ENCODE results near the gene SLC1A7. TPM values are rescaled to one million over a fixed set of nuclear protein-coding genes. Genes with fewer than 3 reads are reported as not detected.

SLC1A7 gene
- total RNA-seq, 1 experiment from 2014 or later, result not detected

GRCh38 chr1:53092659-53093450, 49.6 kb downstream of the SLC1A7 start:
- POLR2A ChIA-PET, result no interaction called here
- Histone ChIP-seq H3K9ac (ENCODE audit: low read length) (no peak overlapping the region), H3K4me2 (ENCODE audit: low read length) (no peak overlapping the region), H4K20me1 (ENCODE audit: insufficient read depth) (no peaks in the 10 kb centered on the region), H3K27me3 (ENCODE audit: insufficient read depth, low read length) (no peaks in the 10 kb centered on the region), H3K79me2 (ENCODE audit: insufficient read depth, low read length) (no peaks in the 10 kb centered on the region), H3K9me2 (ENCODE audit: insufficient read depth) (no peaks in the 10 kb centered on the region), H3K4me1 (ENCODE audit: control insufficient read depth in 1 of 2, insufficient read depth in 2 of 2, low read length in 2 of 2) (peaks cover 0 to 14% of the 10 kb centered on the region in 2 experiments; a peak in 2 of 4 replicates), H2AFZ (ENCODE audit: low read depth, low read length, poor library complexity, severe bottlenecking) (no peak overlapping the region), H3K27ac (ENCODE audit: low read depth, low read length) (no peak overlapping the region), H3K4me3 (replicated peaks in 1 of 2; ENCODE audit: low read depth in 1 of 2, low read length in 2 of 2) (no peak overlapping the region), H3K9me3 (ENCODE audit: control insufficient read depth in 1 of 2, insufficient read depth in 1 of 2, low read depth in 1 of 2, low read length in 2 of 2) (peaks cover 11 to 23% of the 10 kb centered on the region in 2 experiments; a peak in 2 of 4 replicates), H3K36me3 (ENCODE audit: control insufficient read depth in 1 of 2, insufficient read depth in 2 of 2, low read length in 2 of 2) (no peaks in the 10 kb centered on the region)
- CTCF ChIA-PET, result no interaction called here
- DNase-seq (ENCODE audit: low read depth, low spot score), result no peak
- no TSS peak for BruUV-seq (replicated peaks)
- ATAC-seq, result no peak
- intact Hi-C loops (cut with micrococcal nuclease), result no loop called here
- TF ChIP-seq SRF (IDR thresholded peaks at IDR 0.05; ENCODE audit: low read depth) (no peak), SP1 (IDR thresholded peaks at IDR 0.05; ENCODE audit: low read depth) (no peak), EZH2 (IDR thresholded peaks at IDR 0.05) (no peak), FOSL1 (IDR thresholded peaks at IDR 0.05; ENCODE audit: low read depth) (no peak), ZBTB33 (IDR thresholded peaks at IDR 0.05; ENCODE audit: extremely low read depth, insufficient replicate concordance, low read length) (no peak), ELF1 (IDR thresholded peaks at IDR 0.05; ENCODE audit: borderline replicate concordance, low read depth) (no peak), CBX3 (IDR thresholded peaks at IDR 0.05; ENCODE audit: low read depth) (no peak), TCF7L2 (IDR thresholded peaks at IDR 0.05; ENCODE audit: borderline replicate concordance, extremely low read depth, insufficient read depth, insufficient read length) (no peak), EZH2phosphoT487 (IDR thresholded peaks at IDR 0.05; ENCODE audit: borderline replicate concordance) (no peak), EGR1 (IDR thresholded peaks at IDR 0.05; ENCODE audit: low read depth) (no peak), POLR2A (IDR thresholded peaks at IDR 0.05; ENCODE audit: borderline replicate concordance, extremely low read depth, insufficient read depth, insufficient read length) (no peak), ZFX (IDR thresholded peaks at IDR 0.05) (no peak), POLR2AphosphoS5 (IDR thresholded peaks at IDR 0.05; ENCODE audit: low read depth, low read length) (no peak)
- RAD21 ChIA-PET (ENCODE audit: low non-redundant PET in 1 of 2, low total read pairs in 2 of 2, uncharacterized antibody in 2 of 2, unreplicated experiment in 2 of 2), result no interaction called here

All from HCT116 (cell line).